ENCODE measurements around the gene LYPD1. TPM values are rescaled to one million over a fixed set of nuclear protein-coding genes. Genes with fewer than 3 reads are reported as not detected.

The LYPD1 gene
- total RNA-seq, 1 donor from 2014 or later, result 0.32 TPM

DNA sequence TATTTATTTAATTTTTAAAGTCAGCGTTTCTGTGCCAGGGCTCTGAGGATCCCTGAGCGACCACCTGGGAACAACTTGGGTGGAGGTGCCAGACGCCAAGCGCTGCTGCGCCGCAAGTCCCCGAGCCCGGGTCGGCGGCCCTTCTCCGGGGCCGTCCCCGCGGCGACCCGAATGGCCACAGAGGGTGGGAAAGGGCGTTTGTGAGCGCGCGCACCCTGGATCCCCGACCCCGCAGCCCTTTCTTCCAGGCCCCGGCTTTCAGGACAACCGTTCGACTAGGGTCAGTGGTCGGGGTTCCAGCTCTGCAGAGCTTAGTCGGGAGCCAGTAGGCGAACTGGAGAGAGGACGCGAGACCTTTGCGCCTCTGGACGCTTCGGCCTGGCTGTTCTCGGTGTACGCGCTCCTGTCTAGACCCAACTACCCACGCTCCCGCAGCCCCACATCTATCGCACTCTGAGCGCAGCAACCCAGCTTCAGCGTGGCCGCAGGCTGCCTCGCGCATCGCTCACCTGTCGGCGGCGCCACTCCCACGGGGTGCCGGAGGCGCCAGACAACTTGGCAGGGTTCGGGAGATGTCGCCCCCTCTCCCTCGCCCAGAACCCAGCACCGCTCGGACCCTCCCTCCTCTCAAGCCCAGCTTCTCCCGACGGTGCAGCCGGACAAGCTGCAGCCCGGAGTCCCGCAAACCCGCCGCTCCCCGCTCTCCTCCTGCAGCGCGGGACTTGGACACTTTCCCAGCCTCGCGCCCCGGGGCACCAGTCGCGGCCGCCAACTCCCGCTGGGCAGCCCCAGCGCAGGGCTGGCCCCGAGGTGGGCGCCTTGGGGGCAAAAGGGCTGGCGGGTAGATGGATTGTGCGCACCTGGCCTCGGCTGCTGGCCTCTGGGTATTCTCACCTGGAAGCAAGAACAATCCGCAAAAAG is 758 bp downstream of the LYPD1 start:
- DNase-seq (ENCODE audit: low spot score), result no peak

DNA sequence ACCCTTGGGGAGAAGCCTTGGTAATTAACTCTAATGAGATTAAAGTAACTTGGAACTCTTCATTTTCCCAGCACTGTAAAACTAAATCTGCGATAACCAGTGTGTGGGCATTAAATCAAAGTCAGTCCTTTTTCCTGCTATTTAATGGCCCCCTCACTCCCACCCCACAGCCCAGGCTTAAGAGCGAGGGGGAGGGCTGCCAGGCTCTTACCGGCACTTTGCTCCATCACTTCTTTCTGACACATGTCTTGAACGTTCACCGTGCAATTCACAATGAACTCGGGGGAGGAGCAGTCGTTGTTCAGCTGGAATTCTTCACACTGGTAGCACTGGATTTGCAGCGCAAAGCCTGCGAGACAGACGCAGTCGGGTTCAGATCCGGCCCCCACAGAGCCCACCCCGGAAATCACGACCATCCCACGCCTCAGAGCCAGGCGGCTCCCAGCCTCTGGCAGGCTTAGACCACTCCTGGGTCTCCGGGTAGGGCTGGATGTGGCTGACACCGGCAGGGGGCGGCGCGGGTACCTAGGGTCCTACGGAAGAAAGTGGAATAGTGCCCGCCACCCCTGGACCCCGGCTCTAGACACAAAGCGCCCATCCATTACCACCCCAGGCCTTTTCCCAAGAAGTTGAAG is 1.7 kb downstream of the LYPD1 start:
- DNase-seq (ENCODE audit: low spot score), result no peak

DNA sequence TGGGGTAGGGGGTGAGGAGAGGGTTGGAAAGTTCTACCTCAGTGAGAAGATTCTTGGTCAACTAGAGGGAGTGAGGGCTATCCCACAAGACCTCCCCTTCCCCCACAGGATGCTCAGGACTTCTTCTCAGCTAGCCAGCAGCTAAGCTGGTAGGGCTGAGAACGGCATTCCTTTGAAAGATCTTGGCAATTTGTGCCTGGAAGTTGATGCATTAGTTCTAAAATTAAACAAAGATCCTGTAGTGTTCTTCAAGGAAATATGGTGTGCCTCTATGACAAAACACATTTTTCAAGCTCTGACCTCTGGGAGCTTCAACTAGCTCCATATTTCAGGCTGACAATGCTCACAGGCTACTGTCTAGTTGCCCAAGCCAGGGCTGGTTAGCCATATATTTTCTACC is 2.3 kb downstream of the LYPD1 start:
- DNase-seq (ENCODE audit: low spot score), result no peak

GRCh38 chr2:132665401-132666140 is 4.4 kb downstream of the LYPD1 start:
- no peak for DNase-seq (ENCODE audit: low spot score)

- DNase-seq (ENCODE audit: low spot score), result no peak
Measured at GRCh38 chr2:132664096-132664495, 5.9 kb downstream of the LYPD1 start.

DNA sequence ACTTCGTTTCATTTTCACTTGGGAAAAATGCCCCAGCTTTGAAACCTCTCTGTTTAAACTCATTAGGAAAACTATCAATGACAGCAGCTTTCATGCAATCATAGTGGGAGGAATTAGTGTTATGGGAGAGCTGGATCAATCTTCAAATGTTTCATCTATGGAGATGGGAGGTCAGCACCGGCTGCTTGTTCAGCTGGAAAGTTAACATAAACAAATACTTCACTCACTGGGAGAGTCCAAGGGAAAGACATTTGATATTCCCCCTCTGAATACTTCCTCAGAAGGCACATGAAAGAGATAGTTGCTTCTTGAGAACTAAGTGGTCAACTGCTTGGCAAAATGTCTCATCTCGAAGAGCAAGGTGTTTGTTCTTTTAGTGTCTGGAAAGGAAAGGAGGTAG is 7.3 kb downstream of the LYPD1 start:
- DNase-seq (ENCODE audit: low spot score), result no peak

DNA sequence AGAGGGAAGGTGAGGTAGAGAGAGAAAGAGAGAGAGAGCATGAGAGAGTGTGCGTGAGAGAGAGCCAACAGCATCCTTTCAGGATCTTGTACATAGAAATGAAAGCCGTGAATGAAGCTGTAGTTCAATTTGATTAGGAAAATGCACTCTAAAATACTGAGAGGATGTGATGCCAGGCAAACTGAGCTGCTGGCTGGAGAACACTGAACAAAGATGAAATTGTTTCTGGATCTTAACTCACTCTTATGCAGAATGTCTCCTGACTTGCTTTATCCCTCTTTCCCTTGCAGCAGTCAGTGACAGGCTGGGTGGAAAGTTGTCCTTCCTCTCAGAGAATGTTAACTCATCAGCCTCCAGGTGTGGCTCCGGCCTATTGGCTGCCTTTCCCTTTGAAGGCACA is 10.7 kb downstream of the LYPD1 start:
- no peak for DNase-seq (ENCODE audit: low spot score)

- no peak for DNase-seq (ENCODE audit: low spot score)
Measured at GRCh38 chr2:132656266-132656975, 13.6 kb downstream of the LYPD1 start.

- DNase-seq (ENCODE audit: low spot score), result no peak
Measured at GRCh38 chr2:132654968-132655367, 15.0 kb downstream of the LYPD1 start.

DNA sequence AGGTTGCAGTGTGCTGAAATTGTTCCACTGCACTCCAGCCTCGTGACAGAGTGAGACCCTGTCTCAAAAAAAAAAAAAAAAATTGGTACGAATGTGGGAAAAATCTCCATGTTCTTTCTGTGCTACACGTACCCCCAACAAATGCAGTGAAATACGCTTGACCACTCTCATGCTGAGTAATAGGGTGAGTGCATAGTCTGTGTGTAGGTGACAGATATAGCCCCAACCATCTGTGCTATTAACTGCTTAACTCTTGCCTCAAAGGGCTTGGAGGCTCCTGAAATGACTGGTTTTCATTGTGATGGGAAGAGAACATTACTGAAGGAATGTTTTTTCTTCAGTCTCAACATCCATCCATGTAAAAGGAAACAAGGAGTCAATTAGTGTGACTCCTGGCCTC is 15.7 kb downstream of the LYPD1 start:
- DNase-seq (ENCODE audit: low spot score), result no peak

DNA sequence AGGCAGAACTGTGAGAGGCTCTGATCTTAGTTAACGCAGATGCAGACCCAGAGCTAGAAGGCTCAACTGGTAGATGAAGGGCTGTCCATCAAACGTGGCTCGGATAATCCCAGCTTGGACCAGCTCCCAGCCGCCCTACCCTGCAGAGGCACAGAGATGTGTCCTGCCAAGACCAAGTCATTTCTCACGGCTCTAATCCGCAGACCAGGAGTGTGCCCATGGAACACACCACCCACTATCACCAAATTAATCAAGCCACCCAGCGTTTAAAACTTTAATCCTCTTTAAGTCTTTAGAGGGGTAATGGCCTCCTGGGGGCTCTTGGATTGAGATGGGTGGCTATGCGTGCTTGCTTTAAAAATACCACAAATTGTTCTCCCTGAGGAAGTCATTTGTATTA is 17.5 kb downstream of the LYPD1 start:
- DNase-seq (ENCODE audit: low spot score), result no peak

- no peak for DNase-seq (ENCODE audit: low spot score)
Measured at GRCh38 chr2:132651115-132652045, 18.6 kb downstream of the LYPD1 start.

- DNase-seq (ENCODE audit: low spot score), result no peak
Measured at GRCh38 chr2:132646540-132647108, 23.4 kb downstream of the LYPD1 start.

GRCh38 chr2:132645722-132646539 is 24.1 kb downstream of the LYPD1 start:
- DNase-seq (ENCODE audit: low spot score), result no peak

DNA sequence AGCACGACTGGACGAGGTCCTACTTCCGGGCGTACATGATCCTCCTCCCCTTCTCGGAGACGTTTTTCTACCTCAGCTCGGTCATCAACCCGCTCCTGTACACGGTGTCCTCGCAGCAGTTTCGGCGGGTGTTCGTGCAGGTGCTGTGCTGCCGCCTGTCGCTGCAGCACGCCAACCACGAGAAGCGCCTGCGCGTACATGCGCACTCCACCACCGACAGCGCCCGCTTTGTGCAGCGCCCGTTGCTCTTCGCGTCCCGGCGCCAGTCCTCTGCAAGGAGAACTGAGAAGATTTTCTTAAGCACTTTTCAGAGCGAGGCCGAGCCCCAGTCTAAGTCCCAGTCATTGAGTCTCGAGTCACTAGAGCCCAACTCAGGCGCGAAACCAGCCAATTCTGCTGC is 24.8 kb downstream of the LYPD1 start:
- no peak for DNase-seq (ENCODE audit: low spot score)

DNA sequence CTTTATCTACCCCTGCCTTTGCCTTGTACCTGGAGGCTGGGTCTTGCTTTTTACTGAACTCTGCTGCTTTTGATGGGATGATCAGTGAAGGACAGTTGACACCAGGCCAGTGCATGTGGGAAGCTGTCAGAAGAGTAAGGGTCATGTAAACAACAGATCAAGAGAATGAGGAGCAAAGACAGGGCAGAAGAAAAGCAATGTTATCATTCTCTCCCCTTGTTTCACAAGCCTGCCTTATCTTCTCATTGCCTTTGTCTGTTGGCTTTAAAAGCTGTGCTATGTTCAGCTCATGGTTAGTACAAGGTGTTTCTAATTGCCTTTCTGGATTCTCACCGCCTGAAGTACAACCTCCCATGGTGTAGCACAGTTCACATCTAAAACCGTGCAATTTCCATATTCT is 27.6 kb downstream of the LYPD1 start:
- no peak for DNase-seq (ENCODE audit: low spot score)

GRCh38 chr2:132641819-132642218 is 28.2 kb downstream of the LYPD1 start:
- DNase-seq (ENCODE audit: low spot score), result no peak

DNA sequence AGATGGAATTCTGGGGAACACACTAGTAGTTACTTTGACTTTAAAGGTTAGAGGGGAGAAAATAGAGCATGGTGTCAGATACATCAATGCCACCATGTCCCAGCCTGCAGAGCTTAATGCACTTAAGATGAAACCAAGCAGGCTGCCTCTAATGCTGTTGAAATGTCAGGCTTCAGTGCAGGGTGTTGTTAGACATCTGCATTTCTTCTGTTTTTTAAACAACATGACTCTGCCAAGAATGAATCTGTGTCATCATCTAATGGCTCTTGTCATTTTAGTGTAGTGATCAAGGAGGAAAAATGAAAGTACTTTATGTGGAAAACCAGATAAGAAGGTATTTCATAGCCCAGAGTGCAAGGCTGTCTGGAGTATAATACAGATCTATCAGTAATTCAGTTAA is 29.9 kb downstream of the LYPD1 start:
- no peak for DNase-seq (ENCODE audit: low spot score)

All from mesenteric fat pad (tissue), 1 donor.